CD8-positive, alpha-beta memory T cell (primary cell): ENCODE data around the gene GANAB. TPM values are rescaled to one million over a fixed set of nuclear protein-coding genes. Genes with fewer than 3 reads are reported as not detected.

Source experiments
- CTCF ChIA-PET: fragments of 350-600 bp; sonication (Branson Sonifier 250); formaldehyde crosslinking; loops from one replicate; lab custom pipeline; 2021; ENCODE audit warnings: antibody characterized with exemption; lab: Charles Lee
- POLR2A ChIA-PET: fragments of 350-600 bp; sonication (Branson Sonifier 250); formaldehyde crosslinking; loops from one replicate; lab custom pipeline; 2021; ENCODE audit warnings: antibody characterized with exemption; lab: Charles Lee
- DNase-seq, 5 donors: peaks; one replicate each; pipeline versions ENCODE4 v3.0.0 to v3.0.0-alpha.2; 2020 to 2022; ENCODE audit warnings: mixed read lengths in 1 of 5
- H3K27ac ChIP-seq: one replicate; pipeline ENCODE4 v1.7.0; 2013; ENCODE audit warnings: low read depth, mild to moderate bottlenecking, low read length, moderate library complexity
- H3K27me3 ChIP-seq: 2 replicates; pipeline ENCODE4 v1.7.0; 2013; ENCODE audit warnings: low read length, mild to moderate bottlenecking; ENCODE audit not compliant: insufficient read depth, poor library complexity, severe bottlenecking
- H3K36me3 ChIP-seq: 2 replicates; pipeline ENCODE4 v1.7.0; 2013; ENCODE audit warnings: mild to moderate bottlenecking, low read length, moderate library complexity; ENCODE audit not compliant: insufficient read depth
- H3K4me1 ChIP-seq: 2 replicates; pipeline ENCODE4 v1.7.0; 2013; ENCODE audit warnings: mild to moderate bottlenecking, low read length, moderate library complexity; ENCODE audit not compliant: insufficient read depth
- H3K4me3 ChIP-seq: 2 replicates; pipeline ENCODE4 v1.7.0; 2013; ENCODE audit warnings: mild to moderate bottlenecking, low read length
- H3K9me3 ChIP-seq: 2 replicates; pipeline ENCODE4 v1.7.0; 2013; ENCODE audit warnings: mild to moderate bottlenecking, low read length
- H3K27ac Mint-ChIP-seq, 8 donors: one replicate each; pipeline ENCODE4 v1.8.0; 2020 to 2021; ENCODE audit warnings: mixed read lengths in 8 of 8, mild to moderate bottlenecking in 6 of 8, inconsistent platforms in 3 of 8, moderate library complexity in 3 of 8
- H3K27me3 Mint-ChIP-seq, 2 donors: one replicate each; pipeline ENCODE4 v1.8.0; 2020 to 2021; ENCODE audit warnings: mixed read lengths in 2 of 2, mild to moderate bottlenecking in 1 of 2, moderate library complexity in 1 of 2
- H3K36me3 Mint-ChIP-seq, 3 donors: one replicate each; pipeline ENCODE4 v1.8.0; 2020 to 2021; ENCODE audit warnings: mixed read lengths in 3 of 3, inconsistent platforms in 1 of 3, mild to moderate bottlenecking in 1 of 3
- H3K4me1 Mint-ChIP-seq, 3 donors: one replicate each; pipeline ENCODE4 v1.8.0; 2020 to 2021; ENCODE audit warnings: mixed read lengths in 3 of 3, inconsistent platforms in 1 of 3, mild to moderate bottlenecking in 1 of 3
- H3K4me3 Mint-ChIP-seq, 7 donors: one replicate each; pipeline ENCODE4 v1.8.0; 2020 to 2021; ENCODE audit warnings: mixed read lengths in 7 of 7, mild to moderate bottlenecking in 6 of 7, moderate library complexity in 4 of 7, inconsistent platforms in 2 of 7
- H3K9me3 Mint-ChIP-seq, 5 donors: one replicate each; pipeline ENCODE4 v1.8.0; 2020 to 2022; ENCODE audit warnings: mixed read lengths in 5 of 5, mild to moderate bottlenecking in 3 of 5, moderate library complexity in 2 of 5, inconsistent platforms in 1 of 5
- polyA plus RNA-seq: library from polyadenylated mRNA; unstranded; fragments of 300-500 nt; fragmentation: Illumina TruSeq; gene quantifications from one replicate; pipeline ENCODE4 v1.2.3, GENCODE V29; 2021
- total RNA-seq, 2 experiments: library from RNA; stranded (reverse); gene quantifications; one replicate each; pipeline ENCODE4 v1.2.3, GENCODE V29; 2021

GANAB gene
- total and polyA plus RNA-seq, 3 experiments from 2014 or later = 164 to 219 (median 213) TPM

DNA sequence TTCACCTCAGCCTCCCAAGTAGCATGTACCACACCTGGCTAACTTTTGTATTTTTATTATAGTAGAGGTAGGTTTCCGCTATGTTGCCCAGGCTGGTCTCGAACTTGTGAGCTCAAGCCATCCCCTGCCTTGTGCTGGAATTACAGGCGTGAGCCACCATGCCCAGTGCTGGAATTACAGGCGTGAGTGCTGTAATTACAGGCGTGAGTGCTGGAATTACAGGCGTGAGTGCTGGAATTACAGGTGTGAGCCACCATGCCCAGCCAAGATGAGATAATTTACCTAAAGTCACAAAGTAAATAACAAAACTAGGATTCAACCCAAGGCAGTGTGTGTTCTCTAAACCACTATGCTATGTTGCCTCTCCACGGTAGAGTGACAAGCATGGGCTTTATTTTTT, 36.1 kb upstream of the GANAB start:
- peaks cover 16% of the 10 kb centered on the region for H3K4me1 ChIP-seq
- peaks cover 16 to 25% (median 24%) of the 10 kb centered on the region in 3 donors for H3K4me1 Mint-ChIP-seq
- ChIA-PET POLR2A (no interaction called here), CTCF (interaction anchor here (0.8 kb wide), 1 partner anchor 12 kb away, joined by 3 read pairs; no protein-coding TSS in a partner anchor)
- H3K27ac ChIP-seq = no peak overlapping the region
- DNase-seq = no peak
- no peak overlapping the region for H3K27ac Mint-ChIP-seq
- no peaks in the 10 kb centered on the region for H3K27me3 ChIP-seq
- no peak overlapping the region for H3K4me3 ChIP-seq
- H3K4me3 Mint-ChIP-seq = no peak overlapping the region
- no peaks in the 10 kb centered on the region for H3K9me3 Mint-ChIP-seq
- H3K9me3 ChIP-seq = no peaks in the 10 kb centered on the region
- peaks cover 0 to 4% of the 10 kb centered on the region in 2 donors for H3K27me3 Mint-ChIP-seq
- H3K36me3 Mint-ChIP-seq = peaks cover 0 to 15% (median 0%) of the 10 kb centered on the region in 3 donors
- H3K36me3 ChIP-seq = no peaks in the 10 kb centered on the region

DNA sequence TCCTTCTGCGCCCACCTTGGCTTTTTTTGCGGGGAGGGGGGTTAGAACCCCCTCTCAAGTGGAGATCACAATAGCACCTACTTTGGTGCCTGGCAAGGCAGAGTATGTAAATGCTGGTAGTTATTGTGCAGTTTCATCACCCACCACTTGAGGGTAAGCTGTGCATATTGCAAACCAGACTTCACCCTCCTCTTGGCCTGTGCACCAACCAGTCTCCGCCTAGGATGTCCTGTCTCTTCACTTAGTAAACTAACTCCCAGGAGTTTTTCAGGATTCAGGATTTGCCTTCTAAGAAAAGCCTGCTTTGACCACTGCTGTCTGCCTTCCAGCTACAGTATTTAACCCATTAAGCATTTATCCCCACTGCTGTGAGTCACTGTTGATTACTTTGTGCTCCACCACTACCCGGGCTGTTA, 34.4 kb upstream of the GANAB start:
- Histone ChIP-seq H3K27me3 (no peaks in the 10 kb centered on the region), H3K36me3 (peaks cover 9% of the 10 kb centered on the region), H3K9me3 (no peaks in the 10 kb centered on the region), H3K4me3 (no peak overlapping the region), H3K27ac (no peak overlapping the region), H3K4me1 (peaks cover 19% of the 10 kb centered on the region)
- CTCF ChIA-PET = interaction anchor here (0.7 to 3.2 kb wide), 10 partner anchors 9 to 200 kb away, joined by 3 to 22 read pairs (median 4); partner anchors contain the start of genes B3GAT3, HNRNPUL2, LBHD1 and SLC3A2
- Mint-ChIP-seq H3K27me3 (no peaks in the 10 kb centered on the region), H3K4me1 (peaks cover 24 to 35% (median 32%) of the 10 kb centered on the region in 3 donors), H3K27ac (peak overlapping the region in 7 of 8 donors; percentile 36 to 97 (median 82)), H3K4me3 (peak overlapping the region in 5 of 7 donors; percentile 44 to 91 (median 62)), H3K9me3 (no peaks in the 10 kb centered on the region), H3K36me3 (peaks cover 0 to 31% (median 0%) of the 10 kb centered on the region in 3 donors)
- peak in 3 of 5 donors; percentile 4 to 47 (median 33) for DNase-seq
- POLR2A ChIA-PET = interaction anchor here (0.6 to 1.3 kb wide), 3 partner anchors 15 to 251 kb away, joined by 3 to 6 read pairs (median 4); partner anchors contain the start of gene CSKMT

DNA sequence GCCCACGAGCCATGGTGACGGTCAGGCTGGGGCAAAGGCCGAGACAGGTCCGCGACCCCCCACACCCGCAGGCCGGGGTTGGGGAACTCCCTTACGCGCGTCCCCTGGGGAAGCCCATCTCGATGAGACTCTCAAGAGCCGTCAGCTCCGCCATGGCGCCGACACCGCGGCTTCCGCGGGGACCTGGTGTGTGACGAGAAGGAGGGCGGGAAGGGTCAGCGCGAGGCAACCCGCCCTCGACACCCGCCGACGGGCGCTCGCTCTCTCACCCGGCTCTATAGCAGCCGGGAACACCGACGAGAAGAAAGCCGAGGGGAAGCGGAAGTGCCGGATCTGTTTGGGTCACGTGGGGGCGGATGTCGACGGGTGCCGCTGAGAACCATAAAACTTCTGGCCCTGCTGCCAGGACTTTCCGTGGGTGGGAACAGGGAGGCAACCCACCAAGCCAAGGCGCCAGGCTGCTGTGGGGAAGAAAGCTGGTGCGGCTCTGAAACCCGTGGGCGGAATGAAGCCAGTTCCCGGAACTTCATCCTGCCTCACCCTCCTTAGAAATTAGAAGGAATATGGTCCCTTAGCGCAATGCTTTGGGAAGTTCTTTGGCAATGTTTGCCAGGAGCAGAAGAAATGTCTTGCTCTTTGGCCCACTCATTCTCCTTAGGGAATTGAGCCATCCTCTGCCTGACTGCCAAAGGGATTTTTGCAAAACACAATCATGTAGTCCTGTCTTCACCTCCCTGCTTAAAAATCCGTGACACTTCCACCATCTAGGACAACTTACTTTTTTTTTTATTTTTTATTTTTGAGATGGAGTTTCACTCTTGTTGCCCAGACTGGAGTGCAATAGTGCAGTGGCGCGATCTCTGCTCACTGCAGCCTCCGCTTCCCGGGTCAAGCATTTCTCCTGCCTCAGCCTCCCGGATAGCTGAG, 32.6 kb upstream of the GANAB start, which contains the start of gene UBXN1:
Gene UBXN1 (minus strand): TSS at position 304 of the 927 bp plus-strand sequence. CDS start 150 bp downstream, at position 154.
- H3K36me3 ChIP-seq = peaks cover 9% of the 10 kb centered on the region
- H3K4me3 ChIP-seq = peak within 1 kb of the TSS; percentile 97
- H3K27me3 Mint-ChIP-seq = no peaks in the 10 kb centered on the region
- peak; percentile 75 to 87 (median 81) for DNase-seq
- no peaks in the 10 kb centered on the region for H3K9me3 ChIP-seq
- peak within 1 kb of the TSS; percentile 80 to 96 (median 90) for H3K4me3 Mint-ChIP-seq
- H3K9me3 Mint-ChIP-seq = no peaks in the 10 kb centered on the region
- H3K27me3 ChIP-seq = no peaks in the 10 kb centered on the region
- H3K27ac Mint-ChIP-seq = peak within 1 kb of the TSS; percentile 89 to 99 (median 95)
- CTCF ChIA-PET = interaction anchor here (0.8 to 3.2 kb wide), 9 partner anchors 8 to 186 kb away, joined by 3 to 22 read pairs (median 3); partner anchors contain the start of genes C11orf98, CSKMT and HNRNPUL2
- H3K4me1 Mint-ChIP-seq = peaks cover 26 to 38% (median 37%) of the 10 kb centered on the region in 3 donors
- POLR2A ChIA-PET = interaction anchor here (0.6 to 1.2 kb wide), 5 partner anchors 14 to 117 kb away, joined by 3 to 5 read pairs (median 3); partner anchors contain the start of genes C11orf98, CSKMT and INTS5
- peak within 1 kb of the TSS; percentile 86 for H3K27ac ChIP-seq
- peaks cover 0 to 39% (median 2%) of the 10 kb centered on the region in 3 donors for H3K36me3 Mint-ChIP-seq
- peaks cover 19% of the 10 kb centered on the region for H3K4me1 ChIP-seq

DNA sequence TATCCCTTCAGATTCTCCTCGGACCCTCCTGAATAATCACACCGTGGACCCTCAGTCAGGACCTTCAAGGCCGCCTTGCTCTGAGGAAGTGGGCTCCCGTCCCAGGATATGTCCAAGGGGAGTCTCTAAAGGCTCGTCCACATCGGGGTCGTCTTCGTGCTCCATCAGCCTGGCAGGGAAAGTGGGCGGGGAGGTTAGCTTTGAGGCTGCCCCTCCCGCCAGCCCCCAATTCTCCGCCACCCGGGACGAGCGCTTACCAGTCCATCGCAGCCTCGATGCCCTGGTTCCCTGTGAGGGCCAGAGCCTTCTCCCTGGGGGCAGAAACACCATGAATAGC, 32.0 kb upstream of the GANAB start:
- Histone ChIP-seq H3K27me3 (no peaks in the 10 kb centered on the region), H3K4me3 (peak overlapping the region; percentile 97), H3K27ac (peak overlapping the region; percentile 86), H3K36me3 (peaks cover 9% of the 10 kb centered on the region), H3K4me1 (peaks cover 21% of the 10 kb centered on the region), H3K9me3 (no peaks in the 10 kb centered on the region)
- POLR2A ChIA-PET = interaction anchor here (0.8 to 1.2 kb wide), 2 partner anchors 25 to 87 kb away, joined by 3 read pairs; partner anchors contain the start of gene INTS5
- H3K9me3 Mint-ChIP-seq = no peaks in the 10 kb centered on the region
- H3K27me3 Mint-ChIP-seq = no peaks in the 10 kb centered on the region
- CTCF ChIA-PET = interaction anchor here (1.0 to 1.7 kb wide), 2 partner anchors 24 to 85 kb away, joined by 3 to 4 read pairs; no protein-coding TSS in a partner anchor
- H3K36me3 Mint-ChIP-seq = peaks cover 0 to 43% (median 2%) of the 10 kb centered on the region in 3 donors
- no peak for DNase-seq
- peak overlapping the region; percentile 80 to 96 (median 90) for H3K4me3 Mint-ChIP-seq
- H3K4me1 Mint-ChIP-seq = peaks cover 26 to 38% (median 38%) of the 10 kb centered on the region in 3 donors
- peak overlapping the region; percentile 89 to 99 (median 95) for H3K27ac Mint-ChIP-seq

DNA sequence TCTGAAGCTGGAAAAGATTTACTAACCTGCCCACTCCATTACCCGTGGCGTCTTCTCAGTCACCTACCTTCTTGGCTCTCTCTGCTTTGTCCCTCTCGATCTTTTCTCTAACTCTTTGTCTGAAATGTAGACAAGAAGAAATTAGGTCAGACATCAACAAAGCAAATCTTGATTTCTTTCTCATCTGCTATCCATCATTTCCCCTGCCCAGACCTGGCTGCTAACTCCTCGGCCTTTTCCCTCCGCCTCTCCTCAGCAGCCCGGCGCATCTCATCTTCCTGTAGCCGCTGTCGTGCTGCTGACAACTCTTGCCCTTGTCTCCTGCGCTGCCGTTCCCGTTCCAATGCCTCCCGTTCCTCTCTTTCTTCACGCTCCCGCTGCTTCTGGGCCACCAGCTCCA, 31.3 kb upstream of the GANAB start:
- Histone ChIP-seq H3K27ac (peak overlapping the region; percentile 86), H3K36me3 (peaks cover 9% of the 10 kb centered on the region), H3K4me1 (peaks cover 28% of the 10 kb centered on the region), H3K9me3 (no peaks in the 10 kb centered on the region), H3K27me3 (no peaks in the 10 kb centered on the region), H3K4me3 (peak overlapping the region; percentile 97)
- Mint-ChIP-seq H3K27ac (peak overlapping the region; percentile 84 to 98 (median 93)), H3K9me3 (no peaks in the 10 kb centered on the region), H3K27me3 (no peaks in the 10 kb centered on the region), H3K4me3 (peak overlapping the region; percentile 80 to 96 (median 90)), H3K36me3 (peaks cover 0 to 48% (median 2%) of the 10 kb centered on the region in 3 donors), H3K4me1 (peaks cover 27 to 45% (median 44%) of the 10 kb centered on the region in 3 donors)
- ChIA-PET POLR2A (interaction anchor here (2.1 kb wide), 1 partner anchor 13 kb away, joined by 14 read pairs; the partner anchor contains the start of genes C11orf98 and CSKMT), CTCF (interaction anchor here (0.8 to 4.3 kb wide), 2 partner anchors 13 to 253 kb away, joined by 3 to 17 read pairs; partner anchors contain the start of genes C11orf98 and CSKMT)
- no peak for DNase-seq

DNA sequence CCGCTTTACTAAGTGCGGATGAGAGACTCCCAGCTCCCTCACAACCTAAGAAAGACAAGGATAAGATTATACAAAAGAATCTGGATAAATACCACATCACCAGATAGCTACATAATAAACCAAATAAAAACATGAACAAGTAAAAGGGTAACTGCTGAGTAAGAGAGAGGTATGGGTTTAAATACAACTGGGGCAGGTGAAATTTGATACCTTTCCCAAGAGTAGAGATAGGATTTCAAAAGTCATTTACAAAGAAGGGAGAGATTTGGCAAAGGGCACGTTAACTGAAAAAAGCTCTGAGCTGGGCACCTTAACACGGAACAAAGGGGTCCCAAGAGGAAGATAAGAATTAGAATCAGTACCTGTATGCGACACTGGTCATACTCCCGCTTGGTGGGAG, 30.7 kb upstream of the GANAB start:
- Mint-ChIP-seq H3K9me3 (no peaks in the 10 kb centered on the region), H3K4me3 (peak overlapping the region; percentile 79 to 92 (median 90)), H3K36me3 (peaks cover 0 to 50% (median 2%) of the 10 kb centered on the region in 3 donors), H3K27me3 (no peaks in the 10 kb centered on the region), H3K4me1 (peaks cover 31 to 51% (median 49%) of the 10 kb centered on the region in 3 donors), H3K27ac (peak overlapping the region in 7 of 8 donors; percentile 89 to 98 (median 93))
- ChIA-PET POLR2A (interaction anchor here (2.1 kb wide), 1 partner anchor 12 kb away, joined by 14 read pairs; the partner anchor contains the start of genes C11orf98 and CSKMT), CTCF (interaction anchor here (0.8 to 4.3 kb wide), 7 partner anchors 9 to 252 kb away, joined by 3 to 17 read pairs (median 4); partner anchors contain the start of genes B3GAT3, C11orf98, CSKMT and TUT1)
- no peaks in the 10 kb centered on the region for H3K9me3 ChIP-seq
- H3K27ac ChIP-seq = no peak overlapping the region
- peaks cover 34% of the 10 kb centered on the region for H3K4me1 ChIP-seq
- H3K4me3 ChIP-seq = no peak overlapping the region
- DNase-seq = no peak
- H3K27me3 ChIP-seq = no peaks in the 10 kb centered on the region
- peaks cover 9% of the 10 kb centered on the region for H3K36me3 ChIP-seq

DNA sequence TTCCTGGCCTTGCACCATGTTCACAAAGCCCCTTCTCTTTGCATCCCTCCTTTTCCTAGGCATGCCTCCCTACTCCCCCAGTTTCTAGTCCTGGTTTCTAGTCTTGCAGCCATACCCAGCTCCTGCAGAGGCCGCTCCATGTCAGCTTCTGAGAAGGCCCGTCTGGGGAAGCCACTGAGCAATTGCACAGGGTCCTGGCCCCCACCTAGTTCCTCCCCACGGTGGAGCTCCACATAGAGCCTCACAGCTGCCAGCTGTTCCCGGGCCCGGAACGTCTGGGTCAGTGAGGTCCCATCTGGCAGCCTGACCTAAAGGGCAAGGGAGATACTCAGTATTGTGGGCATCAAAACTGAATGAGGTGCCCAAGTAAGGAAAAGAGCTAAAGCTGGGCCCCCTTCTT, 30.3 kb upstream of the GANAB start:
- peaks cover 9% of the 10 kb centered on the region for H3K36me3 ChIP-seq
- no peak for DNase-seq
- Mint-ChIP-seq H3K9me3 (no peaks in the 10 kb centered on the region), H3K36me3 (peaks cover 0 to 55% (median 2%) of the 10 kb centered on the region in 3 donors), H3K27ac (peak overlapping the region in 6 of 8 donors; percentile 89 to 98 (median 95)), H3K4me1 (peaks cover 32 to 54% (median 53%) of the 10 kb centered on the region in 3 donors), H3K27me3 (no peaks in the 10 kb centered on the region), H3K4me3 (peak overlapping the region in 6 of 7 donors; percentile 79 to 92 (median 88))
- no peak overlapping the region for H3K4me3 ChIP-seq
- CTCF ChIA-PET = interaction anchor here (0.8 to 4.3 kb wide), 7 partner anchors 9 to 252 kb away, joined by 3 to 17 read pairs (median 4); partner anchors contain the start of genes B3GAT3, C11orf98, CSKMT and TUT1
- H3K27ac ChIP-seq = no peak overlapping the region
- no peaks in the 10 kb centered on the region for H3K27me3 ChIP-seq
- H3K4me1 ChIP-seq = peaks cover 34% of the 10 kb centered on the region
- POLR2A ChIA-PET = interaction anchor here (2.1 kb wide), 1 partner anchor 12 kb away, joined by 14 read pairs; the partner anchor contains the start of genes C11orf98 and CSKMT
- no peaks in the 10 kb centered on the region for H3K9me3 ChIP-seq
